Right atrium auricular region (tissue), 2 donors: Measurements from ENCODE around the gene NELL1. TPM values are rescaled to one million over a fixed set of nuclear protein-coding genes. Genes with fewer than 3 reads are reported as not detected.

Source experiments
- DNase-seq: peaks from one replicate; pipeline ENCODE4 v3.0.0-alpha.2; 2019; ENCODE audit warnings: low spot score
- H3K27ac ChIP-seq, 2 donors: fragments of 200-600 bp; sonication (generic); 1 replicate in 1 of 2; 2 replicates in 1 of 2; pipeline ENCODE4 v1.5.1; 2016 to 2019
- H3K27me3 ChIP-seq, 2 donors: fragments of 200-600 bp; sonication (generic); one replicate each; pipeline versions ENCODE4 v1.5.1 to v1.6.0; 2017 to 2019
- H3K36me3 ChIP-seq: fragments of 200-600 bp; sonication (generic); one replicate; pipeline ENCODE4 v1.5.1; 2016
- H3K4me1 ChIP-seq, 2 donors: fragments of 200-600 bp; sonication (generic); one replicate each; pipeline versions ENCODE4 v1.5.1 to v1.6.0; 2017 to 2019
- H3K4me3 ChIP-seq, 2 donors: fragments of 200-600 bp; sonication (generic); 1 replicate in 1 of 2; 2 replicates in 1 of 2; pipeline ENCODE4 v1.5.1; 2017 to 2019; ENCODE audit warnings: mild to moderate bottlenecking in 1 of 2, moderate library complexity in 1 of 2
- H3K9me3 ChIP-seq, 2 donors: fragments of 200-600 bp; sonication (generic); one replicate each; pipeline ENCODE4 v1.5.1; 2019
- total RNA-seq, 2 donors: library from RNA; depleted of rRNA; stranded (reverse); fragments of >200 nt; gene quantifications; one replicate each; pipeline ENCODE4 v1.1.0, GENCODE V29; 2016
- TF ChIP-seq, protein P1 (sequence below), 2 donors: fragments of 200-600 bp; sonication (generic); IDR thresholded peaks; one replicate each; pipeline ENCODE4 v1.5.1; 2019; ENCODE audit warnings: antibody characterized with exemption in 2 of 2

NELL1 gene
- total RNA-seq, 2 donors from 2014 or later: not detected

DNA sequence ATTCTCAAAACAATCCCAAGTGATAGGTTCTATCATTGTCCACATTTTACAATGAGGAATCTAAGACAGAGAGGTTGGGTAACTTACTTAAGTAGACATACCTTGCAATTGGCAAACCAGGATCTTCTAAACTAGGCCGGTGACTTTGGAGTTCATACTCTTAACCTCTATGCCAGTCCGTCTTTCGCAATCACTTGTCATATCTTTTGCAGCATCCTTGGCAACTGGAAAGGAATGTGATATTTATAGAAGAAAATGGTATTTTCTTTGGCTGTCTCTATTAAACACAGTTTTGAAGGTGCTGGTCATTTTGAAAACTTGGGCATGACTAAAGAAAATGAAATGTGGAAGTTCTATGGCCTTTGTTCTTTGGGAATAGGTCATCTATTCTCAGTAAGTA is 556.5 kb downstream of the NELL1 start:
- H3K27ac ChIP-seq: no peak overlapping the region
- no peaks in the 10 kb centered on the region for H3K27me3 ChIP-seq
- no peak overlapping the region for H3K4me3 ChIP-seq
- TF ChIP-seq, protein P1, sequence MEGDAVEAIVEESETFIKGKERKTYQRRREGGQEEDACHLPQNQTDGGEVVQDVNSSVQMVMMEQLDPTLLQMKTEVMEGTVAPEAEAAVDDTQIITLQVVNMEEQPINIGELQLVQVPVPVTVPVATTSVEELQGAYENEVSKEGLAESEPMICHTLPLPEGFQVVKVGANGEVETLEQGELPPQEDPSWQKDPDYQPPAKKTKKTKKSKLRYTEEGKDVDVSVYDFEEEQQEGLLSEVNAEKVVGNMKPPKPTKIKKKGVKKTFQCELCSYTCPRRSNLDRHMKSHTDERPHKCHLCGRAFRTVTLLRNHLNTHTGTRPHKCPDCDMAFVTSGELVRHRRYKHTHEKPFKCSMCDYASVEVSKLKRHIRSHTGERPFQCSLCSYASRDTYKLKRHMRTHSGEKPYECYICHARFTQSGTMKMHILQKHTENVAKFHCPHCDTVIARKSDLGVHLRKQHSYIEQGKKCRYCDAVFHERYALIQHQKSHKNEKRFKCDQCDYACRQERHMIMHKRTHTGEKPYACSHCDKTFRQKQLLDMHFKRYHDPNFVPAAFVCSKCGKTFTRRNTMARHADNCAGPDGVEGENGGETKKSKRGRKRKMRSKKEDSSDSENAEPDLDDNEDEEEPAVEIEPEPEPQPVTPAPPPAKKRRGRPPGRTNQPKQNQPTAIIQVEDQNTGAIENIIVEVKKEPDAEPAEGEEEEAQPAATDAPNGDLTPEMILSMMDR (IDR thresholded peaks at IDR 0.05): no peak
- H3K9me3 ChIP-seq: no peaks in the 10 kb centered on the region
- H3K36me3 ChIP-seq: no peaks in the 10 kb centered on the region
- H3K4me1 ChIP-seq: no peaks in the 10 kb centered on the region
- DNase-seq: no peak

DNA sequence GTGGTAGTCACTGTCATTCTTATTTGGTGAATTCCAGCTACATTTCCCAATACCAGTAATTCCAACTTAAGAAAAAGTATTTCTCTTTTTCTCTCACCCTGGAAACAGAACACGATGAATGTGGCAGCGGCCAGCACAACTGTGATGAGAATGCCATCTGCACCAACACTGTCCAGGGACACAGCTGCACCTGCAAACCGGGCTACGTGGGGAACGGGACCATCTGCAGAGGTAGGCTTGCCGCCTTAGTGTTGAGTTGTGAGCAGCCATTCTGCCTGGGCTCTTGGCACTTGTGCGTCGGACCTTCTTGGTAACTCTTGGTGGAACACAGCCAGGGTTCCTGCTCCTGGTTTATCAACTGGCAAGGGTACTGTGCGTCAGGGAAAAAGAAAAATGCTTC is 559.8 kb downstream of the NELL1 start:
- Histone ChIP-seq H3K36me3 (no peaks in the 10 kb centered on the region), H3K4me3 (no peak overlapping the region), H3K27me3 (no peaks in the 10 kb centered on the region), H3K27ac (no peak overlapping the region), H3K9me3 (no peaks in the 10 kb centered on the region), H3K4me1 (no peaks in the 10 kb centered on the region)
- no peak for DNase-seq
- TF ChIP-seq, protein P1 (IDR thresholded peaks at IDR 0.05): no peak

DNA sequence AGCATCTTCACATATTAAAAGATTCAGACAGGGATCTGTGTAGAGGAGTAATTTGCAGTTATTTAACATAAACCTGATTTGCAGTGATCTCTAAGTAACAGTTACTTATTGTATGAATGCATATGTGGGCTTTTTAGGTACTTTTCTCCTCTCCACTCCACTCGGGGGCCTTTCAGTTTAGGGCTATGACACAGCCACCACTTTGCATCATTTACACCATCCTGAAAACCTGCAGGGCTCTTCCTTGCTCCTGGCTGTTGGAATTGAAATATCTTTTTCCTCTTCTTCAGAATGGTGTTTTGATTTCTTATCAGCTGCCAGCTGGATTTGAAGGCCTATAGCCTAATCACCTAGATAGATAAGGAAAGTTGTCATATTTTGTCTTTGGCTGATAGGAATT is 580.8 kb downstream of the NELL1 start:
- H3K9me3 ChIP-seq: no peaks in the 10 kb centered on the region
- H3K27ac ChIP-seq: no peak overlapping the region
- no peak for DNase-seq
- H3K4me3 ChIP-seq: no peak overlapping the region
- no peaks in the 10 kb centered on the region for H3K36me3 ChIP-seq
- TF ChIP-seq, protein P1 (IDR thresholded peaks at IDR 0.05): no peak
- H3K27me3 ChIP-seq: no peaks in the 10 kb centered on the region
- no peaks in the 10 kb centered on the region for H3K4me1 ChIP-seq

DNA sequence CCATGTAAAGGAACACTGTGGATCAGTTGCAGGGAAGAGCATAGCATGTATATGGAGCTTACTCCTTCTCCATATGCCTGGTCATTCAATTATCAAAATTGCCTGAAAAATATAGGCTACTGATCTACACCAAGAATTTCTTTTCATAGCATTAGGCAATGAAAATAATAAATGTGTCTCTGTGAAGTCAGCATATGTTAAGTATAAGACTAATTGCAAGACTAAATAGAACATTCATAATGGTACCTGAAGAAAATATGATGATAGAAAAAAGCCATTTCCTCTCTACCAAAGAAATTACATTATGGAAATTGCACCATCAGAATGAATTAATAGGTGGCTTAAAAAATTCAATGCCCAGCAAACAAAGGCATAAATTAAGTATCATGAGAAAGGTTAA is 584.7 kb downstream of the NELL1 start:
- TF ChIP-seq, protein P1 (IDR thresholded peaks at IDR 0.05): no peak
- Histone ChIP-seq H3K27ac (no peak overlapping the region), H3K4me1 (no peaks in the 10 kb centered on the region), H3K36me3 (no peaks in the 10 kb centered on the region), H3K27me3 (no peaks in the 10 kb centered on the region), H3K4me3 (no peak overlapping the region), H3K9me3 (no peaks in the 10 kb centered on the region)
- DNase-seq: no peak

DNA sequence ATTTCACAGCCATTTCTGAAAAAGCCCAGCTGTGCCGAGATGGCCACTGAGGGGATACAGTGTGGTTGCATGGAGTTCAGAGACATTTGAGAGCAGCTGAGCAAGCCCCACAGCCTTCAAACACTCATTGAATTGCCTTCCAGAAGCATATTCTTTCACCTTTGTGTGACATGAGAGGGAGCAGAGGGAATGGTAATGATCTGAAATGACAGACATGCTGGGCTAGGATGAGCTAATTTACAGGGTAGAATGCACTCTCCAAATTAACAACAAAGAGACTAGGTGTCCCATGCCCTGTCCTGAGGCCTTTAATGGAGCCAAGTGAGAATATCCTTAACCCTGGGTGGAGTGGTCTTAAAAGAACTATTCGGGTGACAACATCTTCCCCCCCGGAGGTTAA is 585.4 kb downstream of the NELL1 start:
- Histone ChIP-seq H3K4me3 (no peak overlapping the region), H3K27ac (no peak overlapping the region), H3K27me3 (no peaks in the 10 kb centered on the region), H3K36me3 (no peaks in the 10 kb centered on the region), H3K9me3 (no peaks in the 10 kb centered on the region), H3K4me1 (no peaks in the 10 kb centered on the region)
- DNase-seq: no peak
- TF ChIP-seq, protein P1 (IDR thresholded peaks at IDR 0.05): no peak

DNA sequence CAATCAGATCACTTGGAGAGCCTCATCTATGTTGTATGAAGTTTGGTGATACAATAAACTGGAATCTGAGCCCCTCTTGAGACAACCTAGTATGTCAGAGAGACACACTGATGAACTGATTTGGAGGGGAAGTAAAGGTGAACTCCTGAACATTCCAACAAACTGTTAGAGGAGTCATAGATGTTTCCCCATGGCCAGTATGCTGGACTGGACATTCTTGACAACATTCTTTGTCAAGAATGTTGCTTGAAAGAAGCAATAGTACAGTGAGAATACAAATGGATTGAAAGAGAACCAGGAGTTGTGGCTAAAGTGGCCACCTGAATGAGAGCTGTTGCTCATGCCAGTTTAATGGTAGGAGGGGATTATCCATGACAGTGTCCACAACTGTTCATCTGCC is 588.1 kb downstream of the NELL1 start:
- Histone ChIP-seq H3K4me3 (no peak overlapping the region), H3K36me3 (no peaks in the 10 kb centered on the region), H3K4me1 (no peaks in the 10 kb centered on the region), H3K9me3 (no peaks in the 10 kb centered on the region), H3K27ac (no peak overlapping the region), H3K27me3 (no peaks in the 10 kb centered on the region)
- TF ChIP-seq, protein P1 (IDR thresholded peaks at IDR 0.05): no peak
- DNase-seq: no peak
